HFF-Myc (cell line): ENCODE results near the gene TMEM220.
"Not testable (repeated sequence)": the region's sequence is repeated elsewhere in the genome, so short reads cannot be mapped to it uniquely, and the experiment has no call there.

Experiments used
- DNase-seq: peaks from one replicate; pipeline ENCODE4 v3.0.0-alpha.2; 2011; ENCODE audit warnings: low read depth; ENCODE audit errors: extremely low read depth
- H3K4me3 ChIP-seq: replicated peaks from 2 replicates; pipeline ENCODE4 v1.5.1; 2011; ENCODE audit warnings: low read depth, mild to moderate bottlenecking, control low read depth, low read length
- CTCF ChIP-seq: IDR thresholded peaks from 2 replicates; pipeline ENCODE4 v1.5.1; 2012; ENCODE audit warnings: mild to moderate bottlenecking, low read depth, low read length, control low read depth; ENCODE audit errors: missing control alignments

The TMEM220 gene

GRCh38 chr17:10735251-10735650 is 5.4 kb upstream of the TMEM220 start:
- DNase-seq = no peak
- H3K4me3 ChIP-seq = no peak overlapping the region
- TF ChIP-seq CTCF = no peak

GRCh38 chr17:10733666-10734065 is 3.8 kb upstream of the TMEM220 start:
- H3K4me3 ChIP-seq = no peak overlapping the region
- no peak for TF ChIP-seq CTCF
- no peak for DNase-seq

GRCh38 chr17:10732121-10732520 is 2.3 kb upstream of the TMEM220 start:
- not testable (repeated sequence) for H3K4me3 ChIP-seq, DNase-seq

GRCh38 chr17:10731408-10731879 is 1.6 kb upstream of the TMEM220 start:
- no peak overlapping the region for H3K4me3 ChIP-seq
- no peak for DNase-seq
- TF ChIP-seq CTCF = no peak

- peak overlapping the region; percentile 57 for H3K4me3 ChIP-seq
- not testable (repeated sequence) for DNase-seq
These were observed 424 bp upstream of the TMEM220 start for GRCh38 chr17:10730247-10730646.

GRCh38 chr17:10728331-10728892 is 1.4 kb downstream of the TMEM220 start:
- H3K4me3 ChIP-seq = no peak overlapping the region
- DNase-seq = no peak
- no peak for TF ChIP-seq CTCF

GRCh38 chr17:10727192-10727591 is 2.6 kb downstream of the TMEM220 start:
- H3K4me3 ChIP-seq = no peak overlapping the region
- TF ChIP-seq CTCF = no peak
- DNase-seq = no peak

- DNase-seq = no peak
- no peak overlapping the region for H3K4me3 ChIP-seq
These were observed 3.6 kb downstream of the TMEM220 start for GRCh38 chr17:10726196-10726595.

More at GRCh38 chr17:10726196-10726595, 3.6 kb downstream of the TMEM220 start:
- TF ChIP-seq CTCF = no peak
